ENCODE measurements around the gene SPAG5.
"Not testable (repeated sequence)": the region's sequence is repeated elsewhere in the genome, so short reads cannot be mapped to it uniquely, and the experiment has no call there.

The SPAG5 gene

GRCh38 chr17:28577466-28577824 is 21.4 kb downstream of the SPAG5 start:
- H3K4me3 ChIP-seq (replicated peaks; ENCODE audit: low read depth, low read length) = no peak overlapping the region
- no peak for DNase-seq (ENCODE audit: extremely low read depth, low read depth)
- TF ChIP-seq CTCF (IDR thresholded peaks at IDR 0.05; ENCODE audit: low read depth, low read length, missing control alignments) = no peak

GRCh38 chr17:28576758-28577465 is 21.9 kb downstream of the SPAG5 start, which contains the start of gene ALDOC:
ALDOC (minus strand) TSS chr17:28576895; CDS start chr17:28575532, 1,363 bp downstream.
- no peak for TF ChIP-seq CTCF (IDR thresholded peaks at IDR 0.05; ENCODE audit: low read depth, low read length, missing control alignments)
- peak; percentile 72 for DNase-seq (ENCODE audit: extremely low read depth, low read depth)
- H3K4me3 ChIP-seq (replicated peaks; ENCODE audit: low read depth, low read length) = no peak within 1 kb of the TSS

GRCh38 chr17:28576016-28576415 is 22.8 kb downstream of the SPAG5 start:
- DNase-seq (ENCODE audit: extremely low read depth, low read depth); H3K4me3 ChIP-seq (replicated peaks; ENCODE audit: low read depth, low read length): not testable (repeated sequence)

- no peak for TF ChIP-seq CTCF (IDR thresholded peaks at IDR 0.05; ENCODE audit: low read depth, low read length, missing control alignments)
- no peak overlapping the region for H3K4me3 ChIP-seq (replicated peaks; ENCODE audit: low read depth, low read length)
- no peak for DNase-seq (ENCODE audit: extremely low read depth, low read depth)
Observed at GRCh38 chr17:28575126-28575795, 23.6 kb downstream of the SPAG5 start.

- no peak overlapping the region for H3K4me3 ChIP-seq (replicated peaks; ENCODE audit: low read depth, low read length)
- no peak for DNase-seq (ENCODE audit: extremely low read depth, low read depth)
- TF ChIP-seq CTCF (IDR thresholded peaks at IDR 0.05; ENCODE audit: low read depth, low read length, missing control alignments) = no peak
Observed at GRCh38 chr17:28574526-28574925, 24.3 kb downstream of the SPAG5 start.

- H3K4me3 ChIP-seq (replicated peaks; ENCODE audit: low read depth, low read length) = no peak overlapping the region
- no peak for DNase-seq (ENCODE audit: extremely low read depth, low read depth)
- TF ChIP-seq CTCF (IDR thresholded peaks at IDR 0.05; ENCODE audit: low read depth, low read length, missing control alignments) = no peak
Observed at GRCh38 chr17:28573966-28574480, 24.8 kb downstream of the SPAG5 start.

- no peak for DNase-seq (ENCODE audit: extremely low read depth, low read depth)
- no peak for TF ChIP-seq CTCF (IDR thresholded peaks at IDR 0.05; ENCODE audit: low read depth, low read length, missing control alignments)
- no peak overlapping the region for H3K4me3 ChIP-seq (replicated peaks; ENCODE audit: low read depth, low read length)
Observed at GRCh38 chr17:28573521-28573920, 25.3 kb downstream of the SPAG5 start.
